Inflammatory macrophage (primary cell): ENCODE data around the gene PRKCE.

Source experiments
- DNase-seq, 2 donors: peaks; one replicate each; pipeline ENCODE4 v3.0.0-alpha.2; 2020 to 2022

PRKCE gene

GRCh38 chr2:46095830-46096229 lies 444.4 kb downstream of the PRKCE start:
- DNase-seq = peak in 1 of 2 donors; percentile 11

GRCh38 chr2:46096260-46096659 lies 444.8 kb downstream of the PRKCE start:
- peak; percentile 65 to 70 for DNase-seq

- peak; percentile 71 to 85 for DNase-seq
Observed at GRCh38 chr2:46097714-46098480, 446.4 kb downstream of the PRKCE start.

GRCh38 chr2:46098621-46099062 lies 447.2 kb downstream of the PRKCE start:
- DNase-seq = peak; percentile 3 to 8

- no peak for DNase-seq
Observed at GRCh38 chr2:46101557-46102220, 450.2 kb downstream of the PRKCE start.

GRCh38 chr2:46106690-46107089 lies 455.2 kb downstream of the PRKCE start:
- no peak for DNase-seq

- no peak for DNase-seq
Observed at GRCh38 chr2:46114996-46115395, 463.5 kb downstream of the PRKCE start.

GRCh38 chr2:46116150-46116549 lies 464.7 kb downstream of the PRKCE start:
- no peak for DNase-seq

GRCh38 chr2:46116553-46116991 lies 465.1 kb downstream of the PRKCE start:
- no peak for DNase-seq

GRCh38 chr2:46117379-46117778 lies 465.9 kb downstream of the PRKCE start:
- no peak for DNase-seq

- no peak for DNase-seq
Observed at GRCh38 chr2:46117994-46118393, 466.5 kb downstream of the PRKCE start.

GRCh38 chr2:46118656-46119371 lies 467.3 kb downstream of the PRKCE start:
- no peak for DNase-seq

GRCh38 chr2:46119453-46119852 lies 468.0 kb downstream of the PRKCE start:
- DNase-seq = peak in 1 of 2 donors; percentile 61

- DNase-seq = no peak
Observed at GRCh38 chr2:46120792-46121555, 469.5 kb downstream of the PRKCE start.

- DNase-seq = no peak
Observed at GRCh38 chr2:46122318-46122976, 471.0 kb downstream of the PRKCE start.

GRCh38 chr2:46123013-46123412 lies 471.5 kb downstream of the PRKCE start:
- DNase-seq = no peak

GRCh38 chr2:46125798-46126197 lies 474.3 kb downstream of the PRKCE start:
- no peak for DNase-seq

GRCh38 chr2:46126571-46126970 lies 475.1 kb downstream of the PRKCE start:
- no peak for DNase-seq

GRCh38 chr2:46127176-46127575 lies 475.7 kb downstream of the PRKCE start:
- no peak for DNase-seq

GRCh38 chr2:46130511-46130910 lies 479.0 kb downstream of the PRKCE start:
- no peak for DNase-seq

GRCh38 chr2:46132996-46133395 lies 481.5 kb downstream of the PRKCE start:
- DNase-seq = no peak
